HCT116 (cell line): Measurements from ENCODE around the gene SLC25A29.

Experiments
- CTCF ChIP-seq, 3 experiments: fragments of 200-600 bp in 1 of 3; sonication (generic) in 1 of 3; IDR thresholded peaks in 2 of 3; conservative IDR thresholded peaks in 1 of 3; 2 replicates each; pipeline ENCODE4 v1.5.1; 2012 to 2017; ENCODE audit warnings: low read depth in 2 of 3, low read length in 2 of 3, antibody characterized with exemption in 1 of 3, borderline replicate concordance in 1 of 3, control low read depth in 1 of 3, mild to moderate bottlenecking in 1 of 3, mixed read lengths in 1 of 3, mixed run types in 1 of 3, moderate library complexity in 1 of 3; ENCODE audit not compliant: insufficient read depth in 1 of 3
- EGR1 ChIP-seq: IDR thresholded peaks from 2 replicates; pipeline ENCODE4 v1.6.1; 2012; ENCODE audit warnings: low read depth
- EZH2 ChIP-seq: fragments of 200-600 bp; sonication (generic); IDR thresholded peaks from 2 replicates; pipeline ENCODE4 v1.6.1; 2017; ENCODE audit warnings: antibody characterized with exemption, mixed run types
- POLR2A ChIP-seq: IDR thresholded peaks from 2 replicates; pipeline ENCODE4 v1.7.0; 2011; ENCODE audit warnings: borderline replicate concordance; ENCODE audit not compliant: insufficient read depth, insufficient read length; ENCODE audit errors: extremely low read depth
- RAD21 ChIP-seq: IDR thresholded peaks from 2 replicates; pipeline ENCODE4 v1.6.1; 2012; ENCODE audit warnings: low read depth, mild to moderate bottlenecking
- TCF7L2 ChIP-seq: IDR thresholded peaks from 2 replicates; pipeline ENCODE4 v1.7.0; 2011; ENCODE audit warnings: borderline replicate concordance, inconsistent platforms; ENCODE audit not compliant: insufficient read depth, insufficient read length; ENCODE audit errors: extremely low read depth
- YY1 ChIP-seq: IDR thresholded peaks from 2 replicates; pipeline ENCODE4 v1.6.1; 2011; ENCODE audit warnings: low read length, low read depth, moderate library complexity, mild to moderate bottlenecking; ENCODE audit not compliant: insufficient replicate concordance; ENCODE audit errors: extremely low read depth
- TF ChIP-seq, protein P1 (sequence below): IDR thresholded peaks from 2 replicates; pipeline ENCODE4 v1.6.1; 2012; ENCODE audit warnings: low read depth
- TF ChIP-seq, protein P2 (sequence below): IDR thresholded peaks from 2 replicates; pipeline ENCODE4 v1.6.1; 2012
- TF ChIP-seq, protein P3 (sequence below): IDR thresholded peaks from 2 replicates; pipeline ENCODE4 v1.6.1; 2012

- TF ChIP-seq CTCF (IDR thresholded peaks at IDR 0.05 in 2 of 3, conservative IDR thresholded peaks at IDR 0.05 in 1 of 3; ENCODE audit: borderline replicate concordance in 1 of 3, insufficient read depth in 1 of 3, low read depth in 2 of 3, low read length in 2 of 3) (no peak), EGR1 (no peak), EZH2 (no peak), RAD21 (no peak), YY1 (no peak), POLR2A (no peak), TCF7L2 (no peak)
- TF ChIP-seq, protein P1, sequence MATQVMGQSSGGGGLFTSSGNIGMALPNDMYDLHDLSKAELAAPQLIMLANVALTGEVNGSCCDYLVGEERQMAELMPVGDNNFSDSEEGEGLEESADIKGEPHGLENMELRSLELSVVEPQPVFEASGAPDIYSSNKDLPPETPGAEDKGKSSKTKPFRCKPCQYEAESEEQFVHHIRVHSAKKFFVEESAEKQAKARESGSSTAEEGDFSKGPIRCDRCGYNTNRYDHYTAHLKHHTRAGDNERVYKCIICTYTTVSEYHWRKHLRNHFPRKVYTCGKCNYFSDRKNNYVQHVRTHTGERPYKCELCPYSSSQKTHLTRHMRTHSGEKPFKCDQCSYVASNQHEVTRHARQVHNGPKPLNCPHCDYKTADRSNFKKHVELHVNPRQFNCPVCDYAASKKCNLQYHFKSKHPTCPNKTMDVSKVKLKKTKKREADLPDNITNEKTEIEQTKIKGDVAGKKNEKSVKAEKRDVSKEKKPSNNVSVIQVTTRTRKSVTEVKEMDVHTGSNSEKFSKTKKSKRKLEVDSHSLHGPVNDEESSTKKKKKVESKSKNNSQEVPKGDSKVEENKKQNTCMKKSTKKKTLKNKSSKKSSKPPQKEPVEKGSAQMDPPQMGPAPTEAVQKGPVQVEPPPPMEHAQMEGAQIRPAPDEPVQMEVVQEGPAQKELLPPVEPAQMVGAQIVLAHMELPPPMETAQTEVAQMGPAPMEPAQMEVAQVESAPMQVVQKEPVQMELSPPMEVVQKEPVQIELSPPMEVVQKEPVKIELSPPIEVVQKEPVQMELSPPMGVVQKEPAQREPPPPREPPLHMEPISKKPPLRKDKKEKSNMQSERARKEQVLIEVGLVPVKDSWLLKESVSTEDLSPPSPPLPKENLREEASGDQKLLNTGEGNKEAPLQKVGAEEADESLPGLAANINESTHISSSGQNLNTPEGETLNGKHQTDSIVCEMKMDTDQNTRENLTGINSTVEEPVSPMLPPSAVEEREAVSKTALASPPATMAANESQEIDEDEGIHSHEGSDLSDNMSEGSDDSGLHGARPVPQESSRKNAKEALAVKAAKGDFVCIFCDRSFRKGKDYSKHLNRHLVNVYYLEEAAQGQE, result no peak
- TF ChIP-seq, protein P2, sequence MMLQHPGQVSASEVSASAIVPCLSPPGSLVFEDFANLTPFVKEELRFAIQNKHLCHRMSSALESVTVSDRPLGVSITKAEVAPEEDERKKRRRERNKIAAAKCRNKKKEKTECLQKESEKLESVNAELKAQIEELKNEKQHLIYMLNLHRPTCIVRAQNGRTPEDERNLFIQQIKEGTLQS, result no peak
- TF ChIP-seq, protein P3, sequence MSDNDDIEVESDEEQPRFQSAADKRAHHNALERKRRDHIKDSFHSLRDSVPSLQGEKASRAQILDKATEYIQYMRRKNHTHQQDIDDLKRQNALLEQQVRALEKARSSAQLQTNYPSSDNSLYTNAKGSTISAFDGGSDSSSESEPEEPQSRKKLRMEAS, result no peak
Observed at GRCh38 chr14:100317389-100317788, 11.1 kb upstream of the SLC25A29 start.
